ENCODE measurements around the gene RDX.
A peak's percentile ranks its signal among the peaks of the same experiment; 100 is the strongest.
"Not testable (repeated sequence)": the region's sequence is repeated elsewhere in the genome, so short reads cannot be mapped to it uniquely, and the experiment has no call there.

RDX gene

DNA sequence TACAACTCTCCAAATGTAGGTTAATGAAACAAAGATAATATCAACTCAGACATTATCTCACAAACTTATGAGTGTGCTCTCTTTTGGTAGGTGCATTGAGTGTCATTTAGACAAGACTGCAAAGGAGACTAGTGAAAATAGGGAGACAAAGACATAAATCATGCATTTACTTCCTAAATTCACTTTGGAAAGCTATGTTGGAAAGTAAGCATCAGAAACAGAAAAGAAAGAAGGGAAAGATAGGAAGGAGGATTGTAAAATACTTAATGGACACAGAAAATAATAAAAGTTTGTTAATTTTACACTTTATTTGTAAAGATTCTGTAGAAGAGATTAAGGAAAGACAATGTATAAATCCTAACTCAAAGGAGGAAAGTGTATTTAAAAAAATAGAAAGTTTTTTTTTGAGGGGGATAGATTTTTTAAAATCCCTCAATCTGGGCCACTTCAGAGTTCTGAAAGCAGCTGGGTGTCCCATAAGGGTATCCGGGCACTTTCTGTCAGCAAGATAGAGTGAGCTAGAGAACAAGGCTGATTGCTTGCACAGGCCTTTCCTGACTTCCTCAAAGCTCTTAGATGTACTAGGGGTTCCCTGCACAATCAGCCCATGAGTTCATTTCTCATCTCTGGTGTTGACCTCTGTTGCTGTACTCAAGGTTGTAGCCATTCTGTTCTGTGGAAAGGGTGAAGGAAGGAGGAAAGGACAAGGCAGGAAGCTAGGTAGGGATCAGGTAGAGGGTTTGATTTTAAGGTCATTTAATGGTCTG is 22.4 kb upstream of the RDX start:
- H3K27ac ChIP-seq: no peak overlapping the region
- POLR2A ChIA-PET (ENCODE audit: low non-redundant PET): no interaction called here
- no peak for DNase-seq (ENCODE audit: low spot score)
- TF ChIP-seq, protein P1, sequence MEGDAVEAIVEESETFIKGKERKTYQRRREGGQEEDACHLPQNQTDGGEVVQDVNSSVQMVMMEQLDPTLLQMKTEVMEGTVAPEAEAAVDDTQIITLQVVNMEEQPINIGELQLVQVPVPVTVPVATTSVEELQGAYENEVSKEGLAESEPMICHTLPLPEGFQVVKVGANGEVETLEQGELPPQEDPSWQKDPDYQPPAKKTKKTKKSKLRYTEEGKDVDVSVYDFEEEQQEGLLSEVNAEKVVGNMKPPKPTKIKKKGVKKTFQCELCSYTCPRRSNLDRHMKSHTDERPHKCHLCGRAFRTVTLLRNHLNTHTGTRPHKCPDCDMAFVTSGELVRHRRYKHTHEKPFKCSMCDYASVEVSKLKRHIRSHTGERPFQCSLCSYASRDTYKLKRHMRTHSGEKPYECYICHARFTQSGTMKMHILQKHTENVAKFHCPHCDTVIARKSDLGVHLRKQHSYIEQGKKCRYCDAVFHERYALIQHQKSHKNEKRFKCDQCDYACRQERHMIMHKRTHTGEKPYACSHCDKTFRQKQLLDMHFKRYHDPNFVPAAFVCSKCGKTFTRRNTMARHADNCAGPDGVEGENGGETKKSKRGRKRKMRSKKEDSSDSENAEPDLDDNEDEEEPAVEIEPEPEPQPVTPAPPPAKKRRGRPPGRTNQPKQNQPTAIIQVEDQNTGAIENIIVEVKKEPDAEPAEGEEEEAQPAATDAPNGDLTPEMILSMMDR (conservative IDR thresholded peaks at IDR 0.05; ENCODE audit: low read depth): no peak
- CTCF ChIA-PET: no interaction called here

DNA sequence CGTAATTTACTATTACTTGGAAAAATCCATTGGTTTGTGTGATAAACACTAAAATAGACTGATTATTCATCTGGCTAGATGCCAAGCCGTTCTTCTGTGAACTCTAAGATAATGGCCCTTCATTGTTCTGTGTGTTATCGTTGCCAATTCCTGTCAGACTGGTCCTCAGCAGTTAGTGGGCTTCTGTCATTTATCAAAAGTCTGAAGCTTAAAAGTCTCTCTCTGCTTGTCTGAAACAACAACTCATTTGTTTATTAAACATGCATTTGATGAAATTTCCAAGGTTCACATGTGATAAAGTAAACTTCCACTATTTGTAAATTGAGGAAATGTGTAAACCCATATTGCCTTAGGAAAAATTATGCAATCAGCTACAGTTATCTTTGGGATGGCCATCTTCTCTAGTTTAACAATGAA is 21.1 kb upstream of the RDX start:
- TF ChIP-seq, protein P1 (conservative IDR thresholded peaks at IDR 0.05; ENCODE audit: low read depth): no peak
- POLR2A ChIA-PET (ENCODE audit: low non-redundant PET): no interaction called here
- no peak for DNase-seq (ENCODE audit: low spot score)
- CTCF ChIA-PET: no interaction called here
- no peak overlapping the region for H3K27ac ChIP-seq

DNA sequence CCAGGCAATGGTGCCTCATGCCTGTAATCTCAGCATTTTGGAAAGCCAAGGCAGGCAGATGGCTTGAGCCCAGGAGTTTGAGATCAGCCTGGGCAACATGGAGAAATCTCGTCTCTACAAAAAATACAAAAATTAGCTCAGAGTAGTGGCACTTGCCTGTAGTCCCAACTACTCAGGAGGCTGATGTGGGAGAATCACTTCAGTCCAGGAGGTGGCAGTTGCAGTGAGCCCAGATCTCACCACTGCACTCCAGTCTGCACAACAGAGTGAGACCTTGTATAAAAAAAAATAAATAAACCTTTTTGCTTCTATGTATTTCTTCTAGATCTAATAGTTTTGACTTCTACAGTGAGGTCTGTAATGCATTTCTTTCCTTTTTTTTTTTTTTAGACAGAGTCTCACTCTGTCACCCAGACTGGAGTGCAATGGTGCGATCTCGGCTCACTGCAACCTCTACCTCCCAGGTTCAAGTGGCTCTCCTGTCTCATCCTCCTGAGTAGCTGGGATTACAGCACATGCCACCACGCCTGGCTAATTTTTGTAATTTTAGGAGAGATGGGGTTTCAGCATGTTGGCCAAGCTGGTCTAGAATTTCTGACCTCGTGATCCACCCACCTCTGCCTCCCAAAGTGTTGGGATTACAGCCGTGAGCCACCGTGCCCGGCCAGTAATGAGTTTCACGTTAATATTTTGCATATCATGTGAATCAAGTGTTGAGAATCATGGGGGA is 18.1 kb upstream of the RDX start:
- POLR2A ChIA-PET (ENCODE audit: low non-redundant PET): interaction anchor here (0.7 kb wide), 1 partner anchor 12 kb away, joined by 3 read pairs; no protein-coding TSS in a partner anchor
- TF ChIP-seq, protein P1 (conservative IDR thresholded peaks at IDR 0.05; ENCODE audit: low read depth): no peak
- H3K27ac ChIP-seq: no peak overlapping the region
- no peak for DNase-seq (ENCODE audit: low spot score)
- CTCF ChIA-PET: no interaction called here

DNA sequence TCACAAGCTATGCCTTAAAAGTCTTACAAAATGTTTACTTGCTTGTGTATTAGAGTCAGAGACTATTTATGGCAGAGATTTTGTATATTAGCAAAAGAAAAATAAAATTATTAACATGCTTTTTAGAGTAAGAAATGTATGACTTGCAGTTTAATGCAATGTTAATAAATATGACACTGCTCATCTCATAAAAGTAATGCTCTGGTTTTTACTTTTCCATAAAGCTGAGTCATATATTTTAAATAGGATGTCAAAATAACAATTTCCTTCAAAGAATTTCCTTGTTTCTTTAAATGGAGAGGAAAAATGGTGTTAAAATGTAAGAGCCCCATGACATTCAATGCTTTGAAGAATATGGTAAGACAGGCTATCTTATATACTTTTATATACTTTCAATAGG is 16.3 kb upstream of the RDX start:
- no peak overlapping the region for H3K27ac ChIP-seq
- TF ChIP-seq, protein P1 (conservative IDR thresholded peaks at IDR 0.05; ENCODE audit: low read depth): no peak
- POLR2A ChIA-PET (ENCODE audit: low non-redundant PET): no interaction called here
- CTCF ChIA-PET: interaction anchor here (0.8 kb wide), 1 partner anchor 43 kb away, joined by 3 read pairs; no protein-coding TSS in a partner anchor
- DNase-seq (ENCODE audit: low spot score): no peak

DNA sequence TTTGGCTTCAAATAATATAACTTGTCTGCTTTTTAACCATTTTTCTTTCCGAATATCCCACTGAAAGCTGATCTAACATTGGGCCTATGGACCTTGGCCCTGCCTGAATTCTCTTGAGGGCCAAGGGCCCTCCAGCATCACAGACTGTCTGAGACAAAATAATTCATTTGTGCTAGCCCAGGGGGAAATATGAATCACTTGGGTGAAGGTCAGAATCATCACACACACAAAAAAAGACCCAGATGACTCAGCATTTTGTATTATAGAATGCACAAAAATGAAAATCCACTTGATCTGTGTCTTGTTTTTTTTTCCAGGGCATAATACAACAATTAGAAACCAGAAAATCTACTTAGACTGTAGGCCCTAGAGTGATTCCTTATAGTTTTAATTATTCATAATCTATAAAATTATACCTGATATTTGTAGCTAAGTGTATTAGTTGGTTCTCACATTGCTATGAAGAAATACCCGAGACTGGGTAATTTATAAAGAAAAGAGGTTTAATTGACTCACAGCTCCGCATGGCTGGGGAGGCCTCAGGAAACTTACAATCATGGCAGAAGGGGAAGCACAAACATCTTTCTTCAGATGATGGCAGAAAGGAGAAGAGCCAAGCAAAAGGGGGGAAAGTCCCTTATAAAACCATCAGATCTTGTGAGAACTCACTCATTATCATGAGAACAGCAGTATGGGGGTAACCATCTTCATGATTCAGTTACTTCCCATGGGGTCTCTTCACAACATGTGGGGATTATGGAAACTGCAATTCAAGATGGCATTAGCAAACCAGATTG is 15.6 kb upstream of the RDX start:
- no peak overlapping the region for H3K27ac ChIP-seq
- TF ChIP-seq, protein P1 (conservative IDR thresholded peaks at IDR 0.05; ENCODE audit: low read depth): no peak
- CTCF ChIA-PET: interaction anchor here (0.8 kb wide), 1 partner anchor 43 kb away, joined by 3 read pairs; no protein-coding TSS in a partner anchor

DNA sequence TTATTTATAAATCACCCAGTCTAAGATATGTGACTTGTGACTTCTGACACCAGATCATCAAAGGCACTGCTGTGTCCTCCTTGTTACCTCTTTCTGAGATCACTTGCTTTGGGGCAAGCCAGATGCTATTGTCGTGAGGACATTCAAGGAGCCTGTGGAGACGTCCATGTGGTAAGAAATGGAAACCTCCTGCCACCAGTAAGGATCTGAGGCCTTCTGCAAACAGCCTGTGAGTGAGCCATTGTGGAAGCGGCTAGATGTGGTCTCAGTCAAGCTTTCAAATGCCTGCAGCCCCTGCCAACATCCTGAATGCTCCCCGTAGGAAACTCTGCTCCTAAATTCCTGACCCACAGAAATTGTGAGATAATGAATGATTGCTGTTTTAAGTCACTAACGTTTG is 11.7 kb upstream of the RDX start:
- CTCF ChIA-PET: no interaction called here
- POLR2A ChIA-PET (ENCODE audit: low non-redundant PET): no interaction called here
- no peak overlapping the region for H3K27ac ChIP-seq
- no peak for DNase-seq (ENCODE audit: low spot score)
- TF ChIP-seq, protein P1 (conservative IDR thresholded peaks at IDR 0.05; ENCODE audit: low read depth): no peak

More for the DNA sequence above, 15.6 kb upstream of the RDX start:
- POLR2A ChIA-PET (ENCODE audit: low non-redundant PET): no interaction called here
- DNase-seq (ENCODE audit: low spot score): peak; percentile 51

DNA sequence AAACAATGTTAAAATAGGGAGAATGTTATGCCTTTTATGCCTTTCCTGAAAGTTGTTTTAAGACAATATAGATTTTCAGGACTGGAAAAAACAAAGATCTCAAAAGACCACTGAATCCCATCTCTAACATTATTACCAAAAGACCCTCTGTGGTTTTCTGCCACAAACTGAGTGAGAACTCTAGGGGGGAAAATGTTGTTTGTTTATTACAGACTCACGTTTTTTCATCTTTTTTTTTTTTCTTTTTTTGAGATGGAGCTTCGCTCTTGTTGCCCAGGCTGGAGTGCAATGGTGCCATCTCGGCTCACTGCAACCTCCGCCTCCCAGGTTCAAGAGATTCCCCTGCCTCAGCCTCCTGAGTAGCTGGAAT is 9.6 kb upstream of the RDX start:
- not testable (repeated sequence) for DNase-seq (ENCODE audit: low spot score)
- peak overlapping the region; percentile 30; the same call in 1 of the 2 replicates for H3K27ac ChIP-seq
- ChIA-PET POLR2A (ENCODE audit: low non-redundant PET) (interaction anchor here (1.0 kb wide), 1 partner anchor 9 kb away, joined by 3 read pairs; the partner anchor contains the start of gene RDX), CTCF (interaction anchor here (0.6 to 1.0 kb wide), 3 partner anchors 9 to 27 kb away, joined by 3 read pairs; no protein-coding TSS in a partner anchor)
